ENCODE data around the gene NUDT6.

NUDT6 gene

DNA sequence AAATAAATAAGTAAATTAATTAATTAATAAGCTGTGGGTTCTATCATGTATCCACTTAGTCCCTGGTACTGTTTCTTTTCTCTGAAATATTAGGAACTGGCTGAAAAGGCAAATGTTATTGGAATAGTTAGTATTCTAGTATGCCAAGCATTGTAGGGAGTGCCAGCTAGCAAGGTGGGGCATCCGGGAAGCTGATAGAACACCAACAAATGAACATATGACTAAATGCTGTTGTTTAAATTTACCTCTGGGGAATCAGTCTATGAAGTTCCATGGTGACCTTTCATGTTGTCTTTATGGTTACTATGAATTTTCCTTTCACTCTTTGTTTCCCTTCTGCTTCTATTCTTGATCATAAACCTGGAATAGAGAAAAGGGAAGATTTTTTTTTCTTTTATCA is 32.7 kb downstream of the NUDT6 start:
- H3K4me3 ChIP-seq (IDR thresholded peaks at IDR 0.05; ENCODE audit: insufficient read depth, low read depth, low read length) = no peak overlapping the region
- no peak overlapping the region for H3K4me2 ChIP-seq
- H3K27me3 ChIP-seq (ENCODE audit: insufficient read depth, low read depth) = no peaks in the 10 kb centered on the region
- no peaks in the 10 kb centered on the region for H3K36me3 ChIP-seq (ENCODE audit: insufficient read depth)
- no peaks in the 10 kb centered on the region for H3K79me2 ChIP-seq (ENCODE audit: insufficient read depth, low read depth)
- TF ChIP-seq CTCF (conservative IDR thresholded peaks at IDR 0.05; ENCODE audit: low read depth, low read length) = no peak
- H3K9ac ChIP-seq = no peak overlapping the region
- no peak overlapping the region for H2AFZ ChIP-seq (ENCODE audit: low read depth)
- no peaks in the 10 kb centered on the region; the same call in 1 of the 2 replicates for H4K20me1 ChIP-seq (ENCODE audit: insufficient read depth)
- H3K27ac ChIP-seq = no peak overlapping the region
- no peaks in the 10 kb centered on the region for H3K4me1 ChIP-seq (ENCODE audit: low read depth, poor library complexity, severe bottlenecking)

DNA sequence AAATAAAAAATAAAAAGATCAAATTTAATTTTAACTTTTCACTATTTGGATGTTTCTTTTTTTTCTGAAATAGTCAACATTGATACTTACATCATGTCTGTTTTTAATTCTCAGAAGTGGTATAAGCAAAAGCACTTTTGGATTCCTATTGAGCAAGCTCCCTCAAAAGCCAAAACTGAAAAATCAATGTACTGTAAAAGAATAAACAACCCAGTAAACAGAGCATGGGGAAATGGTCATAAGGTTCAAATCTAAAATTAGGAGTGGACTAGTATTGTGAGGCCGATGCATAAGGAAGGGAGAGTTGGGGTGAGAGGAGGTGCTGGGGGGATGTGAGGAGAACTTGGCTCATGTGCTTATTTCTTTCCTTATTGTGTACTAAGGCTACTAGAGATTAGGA is 37.9 kb downstream of the NUDT6 start:
- H3K9ac ChIP-seq = no peak overlapping the region
- H3K4me3 ChIP-seq (IDR thresholded peaks at IDR 0.05; ENCODE audit: insufficient read depth, low read depth, low read length) = no peak overlapping the region
- H3K27me3 ChIP-seq (ENCODE audit: insufficient read depth, low read depth) = no peaks in the 10 kb centered on the region
- H2AFZ ChIP-seq (ENCODE audit: low read depth) = no peak overlapping the region
- H3K79me2 ChIP-seq (ENCODE audit: insufficient read depth, low read depth) = no peaks in the 10 kb centered on the region
- no peaks in the 10 kb centered on the region for H4K20me1 ChIP-seq (ENCODE audit: insufficient read depth)
- TF ChIP-seq CTCF (conservative IDR thresholded peaks at IDR 0.05; ENCODE audit: low read depth, low read length) = no peak
- H3K27ac ChIP-seq = no peak overlapping the region
- no peaks in the 10 kb centered on the region for H3K4me1 ChIP-seq (ENCODE audit: low read depth, poor library complexity, severe bottlenecking)
- no peaks in the 10 kb centered on the region; the same call in 1 of the 2 replicates for H3K36me3 ChIP-seq (ENCODE audit: insufficient read depth)
- no peak overlapping the region for H3K4me2 ChIP-seq

- no peaks in the 10 kb centered on the region for H3K79me2 ChIP-seq (ENCODE audit: insufficient read depth, low read depth)
- H3K4me2 ChIP-seq = no peak overlapping the region
- no peaks in the 10 kb centered on the region for H4K20me1 ChIP-seq (ENCODE audit: insufficient read depth)
- no peaks in the 10 kb centered on the region for H3K4me1 ChIP-seq (ENCODE audit: low read depth, poor library complexity, severe bottlenecking)
- H3K36me3 ChIP-seq (ENCODE audit: insufficient read depth) = no peaks in the 10 kb centered on the region; the same call in 1 of the 2 replicates
- H2AFZ ChIP-seq (ENCODE audit: low read depth) = no peak overlapping the region
- TF ChIP-seq CTCF (conservative IDR thresholded peaks at IDR 0.05; ENCODE audit: low read depth, low read length) = no peak
- H3K9ac ChIP-seq = no peak overlapping the region
- no peak overlapping the region for H3K27ac ChIP-seq
- H3K4me3 ChIP-seq (IDR thresholded peaks at IDR 0.05; ENCODE audit: insufficient read depth, low read depth, low read length) = no peak overlapping the region
- no peaks in the 10 kb centered on the region for H3K27me3 ChIP-seq (ENCODE audit: insufficient read depth, low read depth)
Measured at GRCh38 chr4:122882857-122883735, 39.3 kb downstream of the NUDT6 start.

DNA sequence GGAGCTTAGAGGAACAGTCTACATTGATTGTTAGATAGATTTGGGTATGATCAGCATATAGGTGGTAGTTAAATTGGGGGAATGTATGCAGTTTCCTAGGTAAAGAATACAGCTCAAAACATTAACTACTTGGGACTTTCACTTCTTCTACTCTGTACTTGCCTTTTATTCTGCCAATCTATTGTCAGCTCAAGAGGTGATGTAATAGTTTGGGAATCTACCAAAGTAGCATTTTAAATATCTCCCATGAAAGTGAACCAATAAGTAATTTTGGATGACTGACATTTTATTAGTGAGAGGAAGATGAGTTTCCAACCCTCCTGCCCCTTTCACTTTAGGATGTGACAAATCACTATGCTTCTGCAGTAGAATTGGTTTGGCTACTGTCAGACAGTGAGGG is 43.4 kb downstream of the NUDT6 start:
- Histone ChIP-seq H3K4me2 (no peak overlapping the region), H3K79me2 (ENCODE audit: insufficient read depth, low read depth) (no peaks in the 10 kb centered on the region)
- TF ChIP-seq CTCF (conservative IDR thresholded peaks at IDR 0.05; ENCODE audit: low read depth, low read length) = no peak

More for the DNA sequence above, 43.4 kb downstream of the NUDT6 start:
- H3K4me3 ChIP-seq (IDR thresholded peaks at IDR 0.05; ENCODE audit: insufficient read depth, low read depth, low read length) = no peak overlapping the region
- H2AFZ ChIP-seq (ENCODE audit: low read depth) = no peak overlapping the region
- H4K20me1 ChIP-seq (ENCODE audit: insufficient read depth) = no peaks in the 10 kb centered on the region
- no peaks in the 10 kb centered on the region for H3K27me3 ChIP-seq (ENCODE audit: insufficient read depth, low read depth)
- H3K36me3 ChIP-seq (ENCODE audit: insufficient read depth) = no peaks in the 10 kb centered on the region; the same call in 1 of the 2 replicates
- H3K9ac ChIP-seq = no peak overlapping the region
- H3K27ac ChIP-seq = no peak overlapping the region
- no peaks in the 10 kb centered on the region for H3K4me1 ChIP-seq (ENCODE audit: low read depth, poor library complexity, severe bottlenecking)
